Measurements from ENCODE around the gene PSMB9. TPM values are rescaled to one million over a fixed set of nuclear protein-coding genes. Genes with fewer than 3 reads are reported as not detected.
A peak's percentile ranks its signal among the peaks of the same experiment; 100 is the strongest.
"Not testable (repeated sequence)": the region's sequence is repeated elsewhere in the genome, so short reads cannot be mapped to it uniquely, and the experiment has no call there.

The PSMB9 gene
- polyA plus RNA-seq: 21.7 TPM
- long read RNA-seq, donor 1, partial matches to known transcripts: 0 of 4 reads
- long read RNA-seq, donor 1, other reads (novel, unspliced or antisense): 0 of 4 reads
- long read RNA-seq, donor 2, transcript PSMB9-207 (6 exons, 782 nt): major isoform, 16 of 22 reads
- long read RNA-seq, donor 2, partial matches to known transcripts: 6 of 22 reads
- long read RNA-seq, donor 2, other reads (novel, unspliced or antisense): 0 of 22 reads
- long read RNA-seq, donor 3, transcript PSMB9-207 (6 exons, 782 nt): major isoform, 18 of 61 reads
- long read RNA-seq, donor 3, partial matches to known transcripts: 26 of 61 reads
- long read RNA-seq, donor 3, other reads (novel, unspliced or antisense): 15 of 61 reads
- long read RNA-seq, donor 4: 0 reads
- long read RNA-seq, donor 5, transcript PSMB9-207 (6 exons, 782 nt): major isoform, 7 of 7 reads
- long read RNA-seq, donor 5, partial matches to known transcripts: 0 of 7 reads
- long read RNA-seq, donor 5, other reads (novel, unspliced or antisense): 0 of 7 reads
- long read RNA-seq, donor 6, transcript PSMB9-207 (6 exons, 782 nt): major isoform, 6 of 7 reads
- long read RNA-seq, donor 6, partial matches to known transcripts: 0 of 7 reads
- long read RNA-seq, donor 6, other reads (novel, unspliced or antisense): 0 of 7 reads
- long read RNA-seq, donor 7, transcript PSMB9-207 (6 exons, 782 nt): major isoform, 6 of 6 reads
- long read RNA-seq, donor 7, partial matches to known transcripts: 0 of 6 reads
- long read RNA-seq, donor 7, other reads (novel, unspliced or antisense): 0 of 6 reads
- long read RNA-seq, donor 8, transcript PSMB9-207 (6 exons, 782 nt): major isoform, 19 of 27 reads
- long read RNA-seq, donor 8, partial matches to known transcripts: 8 of 27 reads
- long read RNA-seq, donor 8, other reads (novel, unspliced or antisense): 0 of 27 reads
- long read RNA-seq, donor 9, transcript PSMB9-207 (6 exons, 782 nt): major isoform, 8 of 8 reads
- long read RNA-seq, donor 9, partial matches to known transcripts: 0 of 8 reads
- long read RNA-seq, donor 9, other reads (novel, unspliced or antisense): 0 of 8 reads
- long read RNA-seq, donor 10, transcript PSMB9-207 (6 exons, 782 nt): major isoform, 8 of 13 reads
- long read RNA-seq, donor 10, partial matches to known transcripts: 0 of 13 reads
- long read RNA-seq, donor 10, other reads (novel, unspliced or antisense): 5 of 13 reads
- long read RNA-seq, donor 11, transcript PSMB9-207 (6 exons, 782 nt): major isoform, 9 of 9 reads
- long read RNA-seq, donor 11, partial matches to known transcripts: 0 of 9 reads
- long read RNA-seq, donor 11, other reads (novel, unspliced or antisense): 0 of 9 reads

DNA sequence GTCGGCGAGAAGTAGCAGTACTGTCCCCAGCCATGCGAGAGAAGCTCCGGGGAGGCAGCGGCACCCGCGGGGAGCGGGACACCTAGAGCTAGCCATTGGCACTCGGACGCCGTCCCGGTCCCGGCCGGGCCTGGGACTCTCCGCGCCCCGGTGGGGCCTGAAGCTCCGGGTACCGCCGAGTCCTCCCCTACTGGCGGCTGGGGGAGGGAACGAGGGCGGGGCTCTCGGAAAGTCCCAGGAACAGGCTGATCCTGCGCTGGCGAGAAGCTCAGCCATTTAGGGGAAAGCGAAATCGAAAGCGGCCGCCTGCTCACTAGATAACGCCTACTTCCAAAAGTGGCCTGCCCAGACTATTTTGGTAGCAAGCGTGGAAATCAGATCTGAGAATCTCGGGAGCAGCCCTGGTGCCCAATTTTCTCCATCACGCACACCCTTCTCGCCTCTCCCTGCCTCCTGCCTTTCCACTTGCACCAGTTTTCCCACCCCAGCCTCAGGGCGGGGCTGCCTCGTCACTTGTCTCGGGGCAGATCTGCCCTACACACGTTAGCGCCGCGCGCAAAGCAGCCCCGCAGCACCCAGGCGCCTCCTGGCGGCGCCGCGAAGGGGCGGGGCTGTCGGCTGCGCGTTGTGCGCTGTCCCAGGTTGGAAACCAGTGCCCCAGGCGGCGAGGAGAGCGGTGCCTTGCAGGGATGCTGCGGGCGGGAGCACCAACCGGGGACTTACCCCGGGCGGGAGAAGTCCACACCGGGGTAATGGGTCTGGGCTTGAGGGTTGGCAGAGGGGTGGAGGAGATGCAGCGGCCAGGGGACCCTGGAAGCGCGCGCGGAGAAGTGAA is at the start of gene PSMB9, which contains the start of gene TAP1:
TSS of gene PSMB9 (plus strand) at position 652 of the 835 bp plus-strand sequence. CDS start at position 690, 38 bp downstream.
TSS of gene TAP1 (minus strand) at position 164 of the 835 bp plus-strand sequence. CDS start at position 96, 68 bp downstream.
- peaks cover 13% of the 10 kb centered on the region for H3K4me1 ChIP-seq (ENCODE audit: control insufficient read depth, insufficient read depth, low read length)
- peak; percentile 93 to 98 for DNase-seq
- peak within 1 kb of the TSS; percentile 99 for H3K27ac ChIP-seq (ENCODE audit: low read length)
- H3K27me3 ChIP-seq (ENCODE audit: control insufficient read depth, insufficient read depth, low read length): peaks cover 12% of the 10 kb centered on the region
- peak within 1 kb of the TSS; percentile 95 for H3K4me3 ChIP-seq (ENCODE audit: low read length)
- peaks cover 24% of the 10 kb centered on the region for H3K36me3 ChIP-seq (ENCODE audit: control insufficient read depth, insufficient read depth, low read length)
- H3K9me3 ChIP-seq (ENCODE audit: control insufficient read depth, low read depth, low read length): no peaks in the 10 kb centered on the region
- no CpG with 5 or more reads among the region's 68 CpGs for WGBS (ENCODE audit: insufficient coverage, low lambda C conversion rate)

DNA sequence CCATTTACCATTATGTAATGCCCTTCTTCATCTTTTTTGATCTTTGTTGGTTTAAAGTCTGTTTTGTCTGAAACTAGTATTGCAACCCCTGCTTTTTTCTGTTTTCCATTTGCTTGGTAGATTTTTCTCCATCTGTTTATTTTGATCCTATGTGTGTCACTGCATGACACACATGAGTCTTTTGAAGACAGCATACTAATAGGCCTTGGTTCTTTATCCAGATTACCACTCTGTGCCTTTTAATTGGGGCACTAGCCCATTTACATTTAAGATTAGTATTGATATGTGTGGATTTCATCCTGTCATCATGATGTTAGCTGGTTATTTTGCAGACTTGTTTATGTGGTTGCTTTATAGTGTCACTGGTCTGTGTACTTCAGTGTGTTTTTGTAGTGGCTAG is 48.6 kb upstream of the PSMB9 start:
- H3K36me3 ChIP-seq (ENCODE audit: control insufficient read depth, insufficient read depth, low read length); H3K27ac ChIP-seq (ENCODE audit: low read length); H3K9me3 ChIP-seq (ENCODE audit: control insufficient read depth, low read depth, low read length); H3K4me3 ChIP-seq (ENCODE audit: low read length); H3K4me1 ChIP-seq (ENCODE audit: control insufficient read depth, insufficient read depth, low read length); DNase-seq: not testable (repeated sequence)
- peaks cover 11% of the 10 kb centered on the region for H3K27me3 ChIP-seq (ENCODE audit: control insufficient read depth, insufficient read depth, low read length)

DNA sequence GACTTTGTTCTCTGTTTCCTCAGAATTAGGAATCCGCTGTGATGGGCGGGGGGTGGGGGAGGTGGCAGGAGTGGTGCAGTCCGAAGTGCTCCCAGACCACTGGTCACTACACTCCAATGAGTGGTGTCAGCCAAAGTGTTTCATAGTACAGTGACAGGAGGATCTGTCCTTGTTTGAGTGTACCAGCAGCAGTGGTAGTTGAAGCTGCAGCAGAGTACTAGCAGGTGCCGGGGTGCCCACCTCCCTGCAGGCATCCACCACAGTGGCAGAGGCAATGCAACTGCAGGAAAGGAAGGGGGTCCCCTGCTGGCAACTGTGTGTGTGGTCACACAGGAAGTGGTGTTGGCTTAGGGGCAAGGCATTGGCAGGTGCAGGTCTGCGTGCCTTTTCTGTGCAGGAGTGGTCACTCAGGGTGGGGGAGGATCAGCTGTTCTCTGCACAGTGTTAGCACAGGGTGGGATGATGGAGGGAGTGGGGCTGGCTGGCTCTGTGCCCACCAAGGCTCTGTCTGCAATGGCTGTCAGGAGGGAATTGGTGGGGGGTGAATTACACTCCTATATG is 46.9 kb upstream of the PSMB9 start:
- Histone ChIP-seq H3K4me1 (ENCODE audit: control insufficient read depth, insufficient read depth, low read length) (no peaks in the 10 kb centered on the region), H3K9me3 (ENCODE audit: control insufficient read depth, low read depth, low read length) (no peaks in the 10 kb centered on the region), H3K36me3 (ENCODE audit: control insufficient read depth, insufficient read depth, low read length) (no peaks in the 10 kb centered on the region), H3K27ac (ENCODE audit: low read length) (no peak overlapping the region), H3K27me3 (ENCODE audit: control insufficient read depth, insufficient read depth, low read length) (peaks cover 9% of the 10 kb centered on the region), H3K4me3 (ENCODE audit: low read length) (no peak overlapping the region)
- DNase-seq: no peak
- WGBS (ENCODE audit: insufficient coverage, low lambda C conversion rate): no CpG with 5 or more reads among the region's 5 CpGs

DNA sequence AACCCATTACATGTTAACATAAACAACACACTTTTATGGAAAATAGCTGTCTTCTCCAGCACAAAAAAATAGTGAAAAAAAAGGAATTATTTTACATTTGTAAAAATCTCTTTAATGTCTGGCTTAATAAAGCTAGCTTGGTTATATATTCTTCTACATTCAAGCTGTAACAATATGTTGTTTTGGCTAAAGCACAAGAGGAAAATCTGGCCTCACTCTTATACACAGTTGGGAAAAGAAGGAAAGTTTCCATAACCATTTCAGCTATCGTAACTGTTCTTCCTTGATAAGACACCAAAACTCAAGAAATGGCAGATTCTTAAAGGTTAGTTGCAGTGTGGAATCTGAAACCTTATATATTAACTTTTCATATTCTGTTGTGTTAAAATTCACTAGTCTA is 44.8 kb upstream of the PSMB9 start:
- no peaks in the 10 kb centered on the region for H3K36me3 ChIP-seq (ENCODE audit: control insufficient read depth, insufficient read depth, low read length)
- H3K4me3 ChIP-seq (ENCODE audit: low read length): no peak overlapping the region
- no peaks in the 10 kb centered on the region for H3K9me3 ChIP-seq (ENCODE audit: control insufficient read depth, low read depth, low read length)
- no peak for DNase-seq
- H3K4me1 ChIP-seq (ENCODE audit: control insufficient read depth, insufficient read depth, low read length): no peaks in the 10 kb centered on the region
- 0% methylated on average over 1 of the region's 1 CpG for whole genome bisulfite sequencing (ENCODE audit: insufficient coverage, low lambda C conversion rate)
- H3K27me3 ChIP-seq (ENCODE audit: control insufficient read depth, insufficient read depth, low read length): peaks cover 18% of the 10 kb centered on the region
- H3K27ac ChIP-seq (ENCODE audit: low read length): no peak overlapping the region

DNA sequence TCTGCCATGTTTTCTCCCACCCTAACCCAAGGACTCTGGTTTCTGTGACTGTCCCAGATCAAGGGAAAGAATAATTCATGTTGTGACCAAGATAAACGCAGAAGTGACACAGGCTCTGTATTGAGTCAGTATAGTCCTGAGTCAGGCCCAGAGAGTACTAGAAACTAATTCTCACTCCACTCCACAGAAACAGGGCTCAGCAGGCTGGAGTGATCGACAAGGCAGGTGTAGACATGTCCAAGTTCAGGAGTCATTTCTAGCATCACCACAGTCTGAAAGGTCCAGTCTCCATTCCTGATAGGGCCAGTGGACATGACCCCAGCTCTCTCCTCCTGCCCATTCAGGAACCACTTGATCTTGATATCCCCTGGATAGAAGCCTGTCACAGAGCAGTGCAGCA is 39.8 kb upstream of the PSMB9 start:
- 100% methylated on average over 1 of the region's 2 CpGs for WGBS (ENCODE audit: insufficient coverage, low lambda C conversion rate)
- no peak for DNase-seq
- H3K4me3 ChIP-seq (ENCODE audit: low read length): no peak overlapping the region
- no peaks in the 10 kb centered on the region for H3K9me3 ChIP-seq (ENCODE audit: control insufficient read depth, low read depth, low read length)
- peaks cover 21% of the 10 kb centered on the region for H3K27me3 ChIP-seq (ENCODE audit: control insufficient read depth, insufficient read depth, low read length)
- H3K4me1 ChIP-seq (ENCODE audit: control insufficient read depth, insufficient read depth, low read length): no peaks in the 10 kb centered on the region
- H3K36me3 ChIP-seq (ENCODE audit: control insufficient read depth, insufficient read depth, low read length): no peaks in the 10 kb centered on the region
- no peak overlapping the region for H3K27ac ChIP-seq (ENCODE audit: low read length)

DNA sequence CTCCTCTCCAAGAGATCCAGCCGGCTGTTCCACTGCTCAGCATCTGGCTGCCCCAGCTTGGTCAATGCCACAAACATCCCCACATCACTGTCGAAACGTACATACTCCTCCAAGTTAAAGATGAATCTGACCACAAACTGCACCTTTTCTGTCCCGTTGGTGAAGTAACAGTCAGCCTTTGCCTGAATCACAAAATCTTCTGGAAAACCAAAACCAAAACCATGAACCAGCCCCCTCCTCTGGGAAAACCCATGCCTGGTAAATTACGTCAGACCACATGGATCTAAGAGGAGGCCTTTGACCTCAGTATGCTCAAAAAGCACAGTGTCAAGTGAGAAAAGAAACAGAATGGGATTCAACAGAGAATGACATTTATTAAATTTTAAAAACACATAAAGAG is 38.9 kb upstream of the PSMB9 start:
- H3K27ac ChIP-seq (ENCODE audit: low read length): no peak overlapping the region
- peaks cover 21% of the 10 kb centered on the region for H3K27me3 ChIP-seq (ENCODE audit: control insufficient read depth, insufficient read depth, low read length)
- no CpG with 5 or more reads among the region's 5 CpGs for WGBS (ENCODE audit: insufficient coverage, low lambda C conversion rate)

DNA sequence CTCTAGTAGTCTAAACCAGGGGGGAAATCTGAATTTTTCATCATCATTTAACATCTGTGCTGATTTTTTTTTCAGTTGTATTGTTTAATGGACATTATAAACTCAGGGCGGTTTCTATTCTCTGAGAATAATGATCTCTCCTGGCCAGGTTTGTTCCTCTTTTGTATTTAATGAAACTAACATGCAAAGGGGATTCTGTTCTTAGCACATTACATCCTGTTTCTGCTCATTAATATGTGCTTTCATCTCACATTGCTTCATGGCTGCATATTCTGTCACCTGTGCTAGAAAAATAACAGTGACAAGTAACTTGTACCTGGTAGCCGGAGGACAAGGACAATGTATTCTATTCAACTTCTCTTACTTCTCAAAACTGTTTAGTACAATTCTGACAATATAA is 38.0 kb upstream of the PSMB9 start:
- WGBS (ENCODE audit: insufficient coverage, low lambda C conversion rate): 100% methylated on average over 2 of the region's 2 CpGs
- Histone ChIP-seq H3K36me3 (ENCODE audit: control insufficient read depth, insufficient read depth, low read length) (no peaks in the 10 kb centered on the region), H3K4me3 (ENCODE audit: low read length) (no peak overlapping the region), H3K27me3 (ENCODE audit: control insufficient read depth, insufficient read depth, low read length) (peaks cover 24% of the 10 kb centered on the region), H3K4me1 (ENCODE audit: control insufficient read depth, insufficient read depth, low read length) (no peaks in the 10 kb centered on the region), H3K9me3 (ENCODE audit: control insufficient read depth, low read depth, low read length) (no peaks in the 10 kb centered on the region), H3K27ac (ENCODE audit: low read length) (no peak overlapping the region)
- DNase-seq: no peak

More for the DNA sequence above, 38.9 kb upstream of the PSMB9 start:
- no peak for DNase-seq
- no peak overlapping the region for H3K4me3 ChIP-seq (ENCODE audit: low read length)
- no peaks in the 10 kb centered on the region for H3K4me1 ChIP-seq (ENCODE audit: control insufficient read depth, insufficient read depth, low read length)
- no peaks in the 10 kb centered on the region for H3K9me3 ChIP-seq (ENCODE audit: control insufficient read depth, low read depth, low read length)
- no peaks in the 10 kb centered on the region for H3K36me3 ChIP-seq (ENCODE audit: control insufficient read depth, insufficient read depth, low read length)

DNA sequence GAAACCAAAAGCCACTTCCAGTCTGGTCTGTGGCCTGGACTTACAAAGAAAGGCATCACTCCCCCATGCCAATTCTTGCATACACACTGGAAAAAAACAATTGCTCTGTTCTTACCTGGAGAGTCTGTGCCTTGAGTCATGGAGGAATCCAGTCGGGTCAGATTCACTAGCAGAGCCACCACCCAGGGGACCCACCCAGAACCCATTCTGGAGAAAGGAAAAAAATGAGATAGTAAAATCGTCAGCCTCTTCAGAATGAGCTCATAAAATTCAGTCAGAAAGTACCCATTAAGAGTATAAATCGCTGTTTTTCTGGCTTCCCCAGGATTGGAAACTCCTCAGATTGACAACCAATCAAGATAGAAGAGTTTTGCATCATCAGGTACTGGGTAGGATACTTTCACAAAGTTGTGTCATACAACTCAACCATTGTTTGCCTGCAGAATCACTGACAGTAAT is 37.2 kb upstream of the PSMB9 start, which contains the start of gene HLA-DOB:
TSS of gene HLA-DOB (minus strand) at position 257 of the 459 bp plus-strand sequence. CDS start at position 206, 51 bp downstream.
- no peak within 1 kb of the TSS for H3K4me3 ChIP-seq (ENCODE audit: low read length)
- H3K27me3 ChIP-seq (ENCODE audit: control insufficient read depth, insufficient read depth, low read length): peaks cover 24% of the 10 kb centered on the region
- no peaks in the 10 kb centered on the region for H3K4me1 ChIP-seq (ENCODE audit: control insufficient read depth, insufficient read depth, low read length)
- DNase-seq: peak in 1 of 2 donors; percentile 17
- no peak within 1 kb of the TSS for H3K27ac ChIP-seq (ENCODE audit: low read length)
- H3K9me3 ChIP-seq (ENCODE audit: control insufficient read depth, low read depth, low read length): no peaks in the 10 kb centered on the region
- no peaks in the 10 kb centered on the region for H3K36me3 ChIP-seq (ENCODE audit: control insufficient read depth, insufficient read depth, low read length)
- no CpG with 5 or more reads among the region's 3 CpGs for WGBS (ENCODE audit: insufficient coverage, low lambda C conversion rate)

DNA sequence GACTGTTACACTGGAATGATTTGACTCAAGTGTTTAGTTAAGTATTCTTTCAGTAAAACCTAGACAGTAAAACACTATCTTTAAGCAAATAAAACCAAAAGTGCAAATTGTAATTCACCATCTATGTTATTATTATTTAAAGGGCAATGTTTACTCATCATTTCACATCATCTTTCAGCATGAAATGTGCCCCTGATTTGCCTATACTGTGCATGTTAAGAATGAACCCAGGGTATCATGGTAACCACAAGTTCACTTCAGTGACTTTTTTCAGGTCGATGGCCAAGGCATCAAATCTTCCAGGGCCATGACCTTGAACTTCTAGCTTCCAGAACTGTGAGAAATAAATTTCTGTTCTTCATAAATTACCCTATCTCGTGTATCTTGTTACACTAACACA is 35.1 kb upstream of the PSMB9 start:
- Histone ChIP-seq H3K27ac (ENCODE audit: low read length) (no peak overlapping the region), H3K36me3 (ENCODE audit: control insufficient read depth, insufficient read depth, low read length) (no peaks in the 10 kb centered on the region), H3K4me1 (ENCODE audit: control insufficient read depth, insufficient read depth, low read length) (no peaks in the 10 kb centered on the region), H3K9me3 (ENCODE audit: control insufficient read depth, low read depth, low read length) (no peaks in the 10 kb centered on the region), H3K4me3 (ENCODE audit: low read length) (no peak overlapping the region), H3K27me3 (ENCODE audit: control insufficient read depth, insufficient read depth, low read length) (peaks cover 11% of the 10 kb centered on the region)
- 100% methylated on average over 1 of the region's 2 CpGs for whole genome bisulfite sequencing (ENCODE audit: insufficient coverage, low lambda C conversion rate)
- DNase-seq: no peak
